HG03135 (cell line): ENCODE results near the gene P3H3.
A peak's percentile ranks its signal among the peaks of the same experiment; 100 is the strongest.

Experiments used
- ATAC-seq: cut with Tn5 transposase; IDR thresholded peaks from one replicate; pipeline ENCODE4 v1.9.1; 2021; ENCODE audit warnings: mild to moderate bottlenecking, moderate library complexity; ENCODE audit not compliant: unreplicated experiment

P3H3 gene

GRCh38 chr12:6842075-6842474, 13.9 kb downstream of the P3H3 start:
- ATAC-seq, result no peak

- ATAC-seq, result no peak
Measured at GRCh38 chr12:6843118-6843902, 15.1 kb downstream of the P3H3 start.

- ATAC-seq, result no peak
Measured at GRCh38 chr12:6845395-6845794, 17.2 kb downstream of the P3H3 start.

DNA sequence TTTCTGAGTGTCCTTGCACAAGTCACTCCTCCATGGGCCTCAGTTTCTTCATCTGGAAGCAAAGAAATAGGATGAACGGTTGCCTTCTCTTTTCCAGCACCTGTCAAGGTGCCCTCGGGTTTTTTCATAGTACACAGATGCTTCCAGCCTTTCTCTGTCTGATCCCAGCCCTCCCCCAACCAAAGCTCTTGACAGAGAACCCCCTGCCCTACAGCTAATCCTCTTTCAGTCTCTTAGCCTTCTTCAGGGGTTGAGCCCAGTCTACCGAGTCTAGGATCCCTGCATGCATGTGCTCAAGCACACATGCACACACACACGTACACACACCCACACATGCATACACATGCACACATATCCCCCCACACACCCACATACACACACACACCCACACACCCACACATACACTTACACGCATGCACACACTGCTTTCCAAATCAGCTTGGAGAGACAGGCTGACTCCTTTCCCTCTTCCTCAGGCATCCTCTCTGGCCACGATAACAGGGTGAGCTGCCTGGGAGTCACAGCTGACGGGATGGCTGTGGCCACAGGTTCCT, 18.2 kb downstream of the P3H3 start:
- no peak for ATAC-seq

DNA sequence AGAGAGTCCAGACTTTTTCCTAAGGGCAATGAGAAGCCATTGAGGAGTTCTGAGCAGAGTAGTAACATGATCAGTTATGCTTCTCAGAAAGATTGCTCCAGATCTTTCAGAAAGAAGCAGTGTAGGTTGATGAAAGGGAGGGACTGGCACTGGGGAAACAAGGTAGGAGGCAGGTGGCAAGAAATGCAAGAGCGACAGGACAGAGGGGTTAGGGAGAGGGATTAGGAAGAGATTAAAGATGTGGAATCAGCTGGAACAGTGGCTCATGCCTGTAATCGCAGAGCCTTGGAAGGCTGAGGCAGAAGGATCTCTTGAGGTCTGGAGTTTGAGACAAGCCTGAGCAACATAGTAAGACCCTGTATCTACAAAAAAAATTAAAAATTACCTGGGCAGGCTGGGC, 19.5 kb downstream of the P3H3 start:
- no peak for ATAC-seq

DNA sequence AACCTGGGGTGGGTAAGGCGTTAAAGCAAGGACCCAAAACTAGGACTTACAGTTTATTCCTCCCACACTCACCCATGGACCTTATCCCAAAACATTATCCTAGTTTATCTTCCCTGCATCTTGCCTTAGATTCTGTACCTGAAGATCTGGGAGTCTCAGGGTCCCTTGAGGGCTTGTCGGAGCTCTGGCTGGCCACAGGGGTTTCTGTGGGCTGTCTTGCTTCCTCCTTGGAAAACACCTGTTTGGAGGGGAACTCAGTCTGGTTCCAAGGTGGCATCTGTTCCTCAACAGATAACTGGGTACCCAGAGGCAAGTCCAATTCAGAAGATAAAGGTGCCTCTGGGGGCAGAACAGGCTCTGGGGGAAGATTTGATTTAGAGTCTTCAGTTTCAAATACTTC, 21.2 kb downstream of the P3H3 start:
- no peak for ATAC-seq

DNA sequence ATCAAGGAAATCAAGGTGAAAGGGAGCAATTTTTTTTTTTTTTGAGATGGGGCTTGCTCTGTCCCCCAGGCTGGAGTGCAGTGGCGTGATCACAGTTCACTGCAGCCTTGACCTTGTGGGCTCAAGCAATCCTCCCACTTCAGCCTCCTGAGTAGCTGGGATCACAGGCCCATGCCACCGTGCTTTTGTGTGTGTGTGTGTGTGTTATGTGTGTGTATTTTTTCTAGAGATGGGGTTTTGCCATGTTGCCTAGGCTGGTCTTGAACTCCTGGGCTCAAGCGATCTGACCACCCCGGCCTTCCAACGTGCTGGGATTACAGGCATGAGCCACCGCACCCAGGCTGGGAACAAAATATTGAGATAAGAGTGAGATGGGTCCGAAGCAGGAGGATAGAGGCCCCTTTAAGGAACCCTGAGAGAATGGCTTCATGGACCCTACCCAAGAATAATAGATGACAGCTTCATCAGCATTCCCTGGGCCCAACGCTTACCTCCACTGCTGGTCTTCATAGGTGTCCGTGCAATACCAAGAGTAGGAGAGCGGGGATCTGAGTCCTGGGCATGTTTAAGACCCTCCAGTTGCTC, 21.9 kb downstream of the P3H3 start:
- ATAC-seq, result no peak

GRCh38 chr12:6850796-6851152, 22.6 kb downstream of the P3H3 start:
- ATAC-seq, result no peak

DNA sequence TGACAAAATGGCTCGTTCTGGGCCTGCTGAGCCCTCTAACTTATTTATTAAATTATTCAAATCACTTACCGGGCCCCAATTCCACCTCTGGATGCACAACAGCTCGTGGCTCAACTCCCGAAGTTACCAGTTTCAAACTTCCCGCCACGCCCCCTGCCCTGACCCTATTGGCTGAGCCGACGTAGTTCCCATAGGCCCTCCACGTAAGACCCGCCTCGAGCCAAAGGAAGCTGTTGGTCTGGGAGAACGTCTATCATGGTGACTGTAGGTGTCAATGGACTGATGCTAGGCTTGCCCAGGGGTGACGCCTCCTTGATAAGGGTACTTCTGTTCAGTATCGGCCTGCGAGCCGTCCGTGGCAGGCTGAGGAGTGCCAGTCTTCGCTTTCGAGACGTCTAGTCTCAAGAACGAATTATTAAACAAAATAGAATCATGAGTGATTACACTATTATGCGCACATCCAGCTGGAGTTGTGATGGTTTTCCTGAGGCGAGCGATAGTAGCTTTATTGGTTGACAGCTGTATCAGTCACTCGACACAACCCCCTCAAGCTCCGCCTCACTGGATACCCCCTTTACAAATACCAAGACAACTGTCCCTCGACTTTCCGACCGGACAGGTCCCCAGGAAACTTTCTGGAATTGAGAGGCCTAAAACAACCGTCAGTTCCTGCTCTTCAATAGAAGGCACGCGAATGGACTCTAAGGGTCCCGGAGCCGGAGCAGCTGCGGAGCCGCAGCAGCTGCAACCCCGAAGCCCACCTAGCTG, 23.1 kb downstream of the P3H3 start, which contains the start of gene CDCA3:
Gene CDCA3, minus strand, starts transcription at position 134 of the 768 bp plus-strand sequence. CDS start 334 bp downstream, outside the sequence.
- peak; percentile 56 for ATAC-seq

GRCh38 chr12:6851921-6852650, 23.9 kb downstream of the P3H3 start, which contains the start of gene USP5:
TSS of gene USP5 (plus strand) at chr12:6852150. CDS start at chr12:6852180, 30 bp downstream.
- peak; percentile 70 for ATAC-seq

DNA sequence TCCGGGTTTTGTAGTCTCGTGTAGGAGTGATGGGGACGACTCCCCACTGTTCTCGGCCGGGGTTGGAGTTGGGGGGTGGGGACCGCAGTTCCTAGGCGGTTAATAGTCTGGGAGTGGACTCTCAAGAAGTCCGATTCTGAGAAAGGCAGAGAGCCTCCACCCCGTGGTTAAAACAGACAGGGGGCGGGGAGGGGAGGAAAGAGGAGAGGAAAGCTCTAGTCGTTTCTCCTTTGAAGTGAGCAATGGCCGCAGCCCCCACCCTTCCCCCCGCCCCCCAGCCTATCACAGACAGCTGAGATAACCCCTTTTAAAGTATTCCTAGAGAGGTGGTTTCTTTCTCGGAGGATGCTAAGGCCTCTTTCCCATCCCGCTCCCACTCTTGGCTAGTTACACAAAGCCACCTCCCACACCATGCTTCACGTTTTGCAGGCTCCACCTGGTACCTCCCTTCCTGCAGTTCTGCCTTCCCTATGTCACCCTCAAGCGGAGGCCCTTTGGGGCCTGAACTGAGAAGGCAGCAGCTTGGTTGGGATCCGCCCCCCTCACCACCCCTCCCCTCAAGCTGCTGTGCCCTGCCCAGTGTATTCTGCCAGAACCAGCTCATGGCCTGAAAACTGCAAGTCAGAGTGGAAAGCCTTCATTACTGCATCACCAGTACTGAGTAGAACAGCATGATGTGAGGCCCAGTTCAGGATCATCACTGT, 24.6 kb downstream of the P3H3 start:
- no peak for ATAC-seq

DNA sequence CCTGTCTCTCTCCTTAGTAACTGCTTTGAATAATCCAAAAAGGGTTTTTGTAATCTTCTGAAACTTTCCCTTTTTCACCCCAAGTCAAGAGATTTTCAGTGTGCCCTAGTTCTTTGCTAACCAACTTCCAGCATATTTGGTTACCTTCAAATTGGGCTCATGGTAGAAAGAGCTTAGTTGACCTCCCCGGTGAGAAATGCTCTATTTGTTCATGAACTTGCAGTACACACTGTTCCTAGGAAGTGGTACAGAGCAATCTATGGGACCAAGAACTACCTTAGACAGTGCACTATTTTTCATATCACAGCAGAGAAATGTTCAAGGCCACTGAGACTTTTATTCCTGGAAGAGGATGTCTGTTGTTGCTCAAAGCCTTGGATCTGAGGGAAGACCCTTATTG, 25.4 kb downstream of the P3H3 start:
- no peak for ATAC-seq

GRCh38 chr12:6854036-6854435, 25.8 kb downstream of the P3H3 start:
- no peak for ATAC-seq

GRCh38 chr12:6855322-6855721, 27.1 kb downstream of the P3H3 start:
- no peak for ATAC-seq

DNA sequence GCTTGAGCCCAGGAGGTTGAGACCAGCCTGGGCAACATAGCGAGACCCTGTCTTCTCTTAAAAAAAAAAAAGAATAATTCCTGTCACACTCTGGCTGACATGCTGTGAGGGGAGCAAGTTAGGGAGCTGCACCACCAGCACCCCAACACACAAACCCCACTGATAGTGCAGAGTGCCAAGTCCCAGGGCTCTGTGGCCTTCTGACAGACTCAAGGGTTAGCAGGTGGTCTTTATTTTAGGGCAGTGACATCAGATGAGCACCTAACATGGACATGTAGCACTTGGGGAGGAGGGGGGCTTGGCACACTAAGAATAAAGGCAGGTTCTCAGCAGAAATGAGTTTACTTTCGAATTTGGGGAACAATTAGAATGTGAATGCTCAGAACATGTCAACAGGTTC, 30.6 kb downstream of the P3H3 start:
- no peak for ATAC-seq

DNA sequence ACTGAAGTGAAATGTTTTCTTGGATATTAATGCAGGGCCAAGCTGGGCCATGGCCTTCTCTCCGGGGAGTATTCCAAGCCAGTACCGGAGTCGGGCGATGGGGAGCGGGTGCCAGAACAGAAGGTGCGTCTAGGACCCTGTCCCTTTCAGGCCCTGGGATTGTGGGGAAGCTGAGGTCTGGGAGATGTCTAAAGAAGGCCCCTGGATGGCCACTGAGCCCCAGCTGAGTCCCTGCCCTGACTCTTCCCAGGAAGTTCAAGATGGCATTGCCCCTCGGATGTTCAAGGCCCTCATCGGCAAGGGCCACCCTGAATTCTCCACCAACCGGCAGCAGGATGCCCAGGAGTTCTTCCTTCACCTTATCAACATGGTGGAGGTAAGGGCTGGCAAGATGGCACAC, 31.9 kb downstream of the P3H3 start:
- no peak for ATAC-seq

DNA sequence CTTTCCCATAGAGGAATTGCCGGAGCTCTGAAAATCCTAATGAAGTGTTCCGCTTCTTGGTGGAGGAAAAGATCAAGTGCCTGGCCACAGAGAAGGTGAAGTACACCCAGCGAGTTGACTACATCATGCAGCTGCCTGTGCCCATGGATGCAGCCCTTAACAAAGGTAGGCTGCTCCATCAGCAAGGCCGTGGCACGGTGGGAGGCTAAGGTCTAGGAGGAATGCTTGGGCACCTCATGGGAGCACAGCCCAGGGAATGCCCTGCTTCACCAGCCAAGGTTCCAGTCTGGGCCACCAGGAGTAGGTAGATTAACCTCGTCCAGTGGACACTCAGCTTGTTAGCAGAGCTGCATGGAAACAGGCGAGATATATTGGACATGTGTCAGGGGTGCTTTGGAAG, 32.7 kb downstream of the P3H3 start:
- ATAC-seq, result no peak

- ATAC-seq, result no peak
Measured at GRCh38 chr12:6861391-6861790, 33.2 kb downstream of the P3H3 start.

- no peak for ATAC-seq
Measured at GRCh38 chr12:6863033-6863432, 34.8 kb downstream of the P3H3 start.
